Measurements from ENCODE around the gene SLC4A2. TPM values are rescaled to one million over a fixed set of nuclear protein-coding genes. Genes with fewer than 3 reads are reported as not detected.

The SLC4A2 gene
- total RNA-seq, 1 experiment from 2014 or later, result 164 TPM

GRCh38 chr7:151076863-151077704 lies 17.7 kb downstream of the SLC4A2 start:
- Mint-ChIP-seq H3K4me1 (peaks cover 32% of the 10 kb centered on the region), H3K9me3 (no peaks in the 10 kb centered on the region), H3K27ac (no peak overlapping the region), H3K27me3 (ENCODE audit: low read depth) (no peaks in the 10 kb centered on the region), H3K36me3 (peaks cover 20% of the 10 kb centered on the region), H3K4me3 (no peak overlapping the region)
- CTCF ChIA-PET, result interaction anchor here (0.6 to 4.8 kb wide), 17 partner anchors 8 to 91 kb away, joined by 3 to 64 read pairs (median 4); partner anchors contain the start of genes ABCB8 and AGAP3
- ATAC-seq, result peak; percentile 47
- POLR2A ChIA-PET, result interaction anchor here (0.6 to 2.2 kb wide), 4 partner anchors 12 to 47 kb away, joined by 3 to 13 read pairs (median 4); no protein-coding TSS in a partner anchor
- peak; percentile 83 for DNase-seq (ENCODE audit: low spot score)
- TF ChIP-seq ZNF219 (CRISPR knock-in tag; IDR thresholded peaks at IDR 0.05; ENCODE audit: borderline replicate concordance) (no peak), FOXK1 (CRISPR knock-in tag; IDR thresholded peaks at IDR 0.05) (0 out of 2 replicates have a peak, but pooled peaks have one; percentile 17), ZNF317 (CRISPR knock-in tag; IDR thresholded peaks at IDR 0.05; ENCODE audit: borderline replicate concordance, low read depth) (no peak), ZNF232 (CRISPR knock-in tag; IDR thresholded peaks at IDR 0.05) (no peak), AFF4 (CRISPR knock-in tag; IDR thresholded peaks at IDR 0.05; ENCODE audit: borderline replicate concordance) (no peak), ZNF416 (CRISPR knock-in tag; IDR thresholded peaks at IDR 0.05) (no peak; the same call in 1 of the 2 replicates), ZNF671 (CRISPR knock-in tag; IDR thresholded peaks at IDR 0.05) (peak; percentile 36; the same call in 1 of the 2 replicates), NFE2L1 (CRISPR knock-in tag; IDR thresholded peaks at IDR 0.05) (0 out of 2 replicates have a peak, but pooled peaks have one; percentile 12), ZNF138 (CRISPR knock-in tag; conservative IDR thresholded peaks at IDR 0.05) (no peak), RELA (CRISPR knock-in tag; IDR thresholded peaks at IDR 0.05; ENCODE audit: borderline replicate concordance) (no peak), RORB (CRISPR knock-in tag; IDR thresholded peaks at IDR 0.05) (no peak), TEAD1 (CRISPR knock-in tag; IDR thresholded peaks at IDR 0.05) (peak; percentile 65; the same call in 1 of the 2 replicates), MAX (CRISPR knock-in tag; IDR thresholded peaks at IDR 0.05) (no peak), FOXP4 (CRISPR knock-in tag; IDR thresholded peaks at IDR 0.05) (no peak)
- TF ChIP-seq, protein P1, sequence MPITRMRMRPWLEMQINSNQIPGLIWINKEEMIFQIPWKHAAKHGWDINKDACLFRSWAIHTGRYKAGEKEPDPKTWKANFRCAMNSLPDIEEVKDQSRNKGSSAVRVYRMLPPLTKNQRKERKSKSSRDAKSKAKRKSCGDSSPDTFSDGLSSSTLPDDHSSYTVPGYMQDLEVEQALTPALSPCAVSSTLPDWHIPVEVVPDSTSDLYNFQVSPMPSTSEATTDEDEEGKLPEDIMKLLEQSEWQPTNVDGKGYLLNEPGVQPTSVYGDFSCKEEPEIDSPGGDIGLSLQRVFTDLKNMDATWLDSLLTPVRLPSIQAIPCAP (CRISPR knock-in tag; IDR thresholded peaks at IDR 0.05), result 0 out of 2 replicates have a peak, but pooled peaks have one; percentile 40
- TF ChIP-seq, protein P2, sequence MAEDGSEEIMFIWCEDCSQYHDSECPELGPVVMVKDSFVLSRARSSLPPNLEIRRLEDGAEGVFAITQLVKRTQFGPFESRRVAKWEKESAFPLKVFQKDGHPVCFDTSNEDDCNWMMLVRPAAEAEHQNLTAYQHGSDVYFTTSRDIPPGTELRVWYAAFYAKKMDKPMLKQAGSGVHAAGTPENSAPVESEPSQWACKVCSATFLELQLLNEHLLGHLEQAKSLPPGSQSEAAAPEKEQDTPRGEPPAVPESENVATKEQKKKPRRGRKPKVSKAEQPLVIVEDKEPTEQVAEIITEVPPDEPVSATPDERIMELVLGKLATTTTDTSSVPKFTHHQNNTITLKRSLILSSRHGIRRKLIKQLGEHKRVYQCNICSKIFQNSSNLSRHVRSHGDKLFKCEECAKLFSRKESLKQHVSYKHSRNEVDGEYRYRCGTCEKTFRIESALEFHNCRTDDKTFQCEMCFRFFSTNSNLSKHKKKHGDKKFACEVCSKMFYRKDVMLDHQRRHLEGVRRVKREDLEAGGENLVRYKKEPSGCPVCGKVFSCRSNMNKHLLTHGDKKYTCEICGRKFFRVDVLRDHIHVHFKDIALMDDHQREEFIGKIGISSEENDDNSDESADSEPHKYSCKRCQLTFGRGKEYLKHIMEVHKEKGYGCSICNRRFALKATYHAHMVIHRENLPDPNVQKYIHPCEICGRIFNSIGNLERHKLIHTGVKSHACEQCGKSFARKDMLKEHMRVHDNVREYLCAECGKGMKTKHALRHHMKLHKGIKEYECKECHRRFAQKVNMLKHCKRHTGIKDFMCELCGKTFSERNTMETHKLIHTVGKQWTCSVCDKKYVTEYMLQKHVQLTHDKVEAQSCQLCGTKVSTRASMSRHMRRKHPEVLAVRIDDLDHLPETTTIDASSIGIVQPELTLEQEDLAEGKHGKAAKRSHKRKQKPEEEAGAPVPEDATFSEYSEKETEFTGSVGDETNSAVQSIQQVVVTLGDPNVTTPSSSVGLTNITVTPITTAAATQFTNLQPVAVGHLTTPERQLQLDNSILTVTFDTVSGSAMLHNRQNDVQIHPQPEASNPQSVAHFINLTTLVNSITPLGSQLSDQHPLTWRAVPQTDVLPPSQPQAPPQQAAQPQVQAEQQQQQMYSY (CRISPR knock-in tag; IDR thresholded peaks at IDR 0.05), result no peak
- TF ChIP-seq, protein P3, sequence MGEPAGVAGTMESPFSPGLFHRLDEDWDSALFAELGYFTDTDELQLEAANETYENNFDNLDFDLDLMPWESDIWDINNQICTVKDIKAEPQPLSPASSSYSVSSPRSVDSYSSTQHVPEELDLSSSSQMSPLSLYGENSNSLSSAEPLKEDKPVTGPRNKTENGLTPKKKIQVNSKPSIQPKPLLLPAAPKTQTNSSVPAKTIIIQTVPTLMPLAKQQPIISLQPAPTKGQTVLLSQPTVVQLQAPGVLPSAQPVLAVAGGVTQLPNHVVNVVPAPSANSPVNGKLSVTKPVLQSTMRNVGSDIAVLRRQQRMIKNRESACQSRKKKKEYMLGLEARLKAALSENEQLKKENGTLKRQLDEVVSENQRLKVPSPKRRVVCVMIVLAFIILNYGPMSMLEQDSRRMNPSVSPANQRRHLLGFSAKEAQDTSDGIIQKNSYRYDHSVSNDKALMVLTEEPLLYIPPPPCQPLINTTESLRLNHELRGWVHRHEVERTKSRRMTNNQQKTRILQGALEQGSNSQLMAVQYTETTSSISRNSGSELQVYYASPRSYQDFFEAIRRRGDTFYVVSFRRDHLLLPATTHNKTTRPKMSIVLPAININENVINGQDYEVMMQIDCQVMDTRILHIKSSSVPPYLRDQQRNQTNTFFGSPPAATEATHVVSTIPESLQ (CRISPR knock-in tag; IDR thresholded peaks at IDR 0.05), result no peak
- TF ChIP-seq, protein P4, sequence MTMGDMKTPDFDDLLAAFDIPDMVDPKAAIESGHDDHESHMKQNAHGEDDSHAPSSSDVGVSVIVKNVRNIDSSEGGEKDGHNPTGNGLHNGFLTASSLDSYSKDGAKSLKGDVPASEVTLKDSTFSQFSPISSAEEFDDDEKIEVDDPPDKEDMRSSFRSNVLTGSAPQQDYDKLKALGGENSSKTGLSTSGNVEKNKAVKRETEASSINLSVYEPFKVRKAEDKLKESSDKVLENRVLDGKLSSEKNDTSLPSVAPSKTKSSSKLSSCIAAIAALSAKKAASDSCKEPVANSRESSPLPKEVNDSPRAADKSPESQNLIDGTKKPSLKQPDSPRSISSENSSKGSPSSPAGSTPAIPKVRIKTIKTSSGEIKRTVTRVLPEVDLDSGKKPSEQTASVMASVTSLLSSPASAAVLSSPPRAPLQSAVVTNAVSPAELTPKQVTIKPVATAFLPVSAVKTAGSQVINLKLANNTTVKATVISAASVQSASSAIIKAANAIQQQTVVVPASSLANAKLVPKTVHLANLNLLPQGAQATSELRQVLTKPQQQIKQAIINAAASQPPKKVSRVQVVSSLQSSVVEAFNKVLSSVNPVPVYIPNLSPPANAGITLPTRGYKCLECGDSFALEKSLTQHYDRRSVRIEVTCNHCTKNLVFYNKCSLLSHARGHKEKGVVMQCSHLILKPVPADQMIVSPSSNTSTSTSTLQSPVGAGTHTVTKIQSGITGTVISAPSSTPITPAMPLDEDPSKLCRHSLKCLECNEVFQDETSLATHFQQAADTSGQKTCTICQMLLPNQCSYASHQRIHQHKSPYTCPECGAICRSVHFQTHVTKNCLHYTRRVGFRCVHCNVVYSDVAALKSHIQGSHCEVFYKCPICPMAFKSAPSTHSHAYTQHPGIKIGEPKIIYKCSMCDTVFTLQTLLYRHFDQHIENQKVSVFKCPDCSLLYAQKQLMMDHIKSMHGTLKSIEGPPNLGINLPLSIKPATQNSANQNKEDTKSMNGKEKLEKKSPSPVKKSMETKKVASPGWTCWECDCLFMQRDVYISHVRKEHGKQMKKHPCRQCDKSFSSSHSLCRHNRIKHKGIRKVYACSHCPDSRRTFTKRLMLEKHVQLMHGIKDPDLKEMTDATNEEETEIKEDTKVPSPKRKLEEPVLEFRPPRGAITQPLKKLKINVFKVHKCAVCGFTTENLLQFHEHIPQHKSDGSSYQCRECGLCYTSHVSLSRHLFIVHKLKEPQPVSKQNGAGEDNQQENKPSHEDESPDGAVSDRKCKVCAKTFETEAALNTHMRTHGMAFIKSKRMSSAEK (CRISPR knock-in tag; IDR thresholded peaks at IDR 0.05; ENCODE audit: borderline replicate concordance), result no peak
